ENCODE results near the gene AHNAK2. TPM values are rescaled to one million over a fixed set of nuclear protein-coding genes. Genes with fewer than 3 reads are reported as not detected.

Gene AHNAK2
- total and polyA plus RNA-seq, 2 experiments from 2014 or later, result 17.8 to 78.0 TPM

DNA sequence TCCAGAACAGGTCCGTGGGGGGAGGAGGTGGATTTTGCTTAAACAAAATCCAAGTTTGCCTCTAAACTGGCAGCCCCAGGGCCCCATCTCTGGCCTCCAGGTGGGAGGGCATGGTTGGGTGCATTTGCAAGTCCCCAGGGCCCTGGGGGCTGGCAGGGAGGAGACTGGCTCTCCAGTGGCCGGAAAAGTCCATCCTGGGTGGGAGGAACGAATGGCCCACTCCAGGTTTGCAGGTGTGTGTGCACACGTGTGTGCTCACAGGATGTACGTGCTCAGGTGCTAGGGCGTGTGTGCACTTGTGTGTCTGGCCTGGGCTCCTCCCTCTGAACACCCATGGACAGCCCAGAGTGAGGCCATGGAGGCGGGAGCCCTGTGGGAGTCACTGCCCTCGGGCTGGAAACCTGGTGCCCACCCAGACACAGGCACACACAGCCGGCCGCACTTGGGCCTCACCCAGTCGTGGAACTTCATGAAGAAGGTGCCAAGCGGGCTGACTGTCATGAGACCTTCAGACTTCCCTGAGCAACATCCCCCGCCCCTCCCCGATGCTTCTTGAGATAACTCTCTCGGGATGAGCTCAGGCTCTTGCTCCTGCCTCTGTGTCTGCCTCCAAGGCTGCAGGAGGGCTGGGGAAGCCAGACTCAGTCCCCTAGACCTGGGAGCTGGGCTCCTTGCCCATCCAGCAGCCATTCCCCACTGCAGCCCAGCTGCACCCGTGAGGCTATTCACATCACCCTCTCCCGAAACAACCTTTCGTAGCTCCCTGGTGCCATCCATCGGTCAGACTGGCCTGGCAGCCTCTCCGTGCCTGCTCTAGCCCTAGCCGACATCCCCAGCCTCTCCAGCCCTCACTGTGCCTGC lies 9.4 kb downstream of the AHNAK2 start:
- Histone ChIP-seq H3K27ac (no peak overlapping the region), H3K27me3 (no peaks in the 10 kb centered on the region), H3K4me3 (no peak overlapping the region), H3K9me3 (ENCODE audit: low read depth) (no peaks in the 10 kb centered on the region), H3K4me1 (ENCODE audit: low read depth) (peaks cover 10% of the 10 kb centered on the region), H3K36me3 (no peaks in the 10 kb centered on the region)
- TF ChIP-seq, protein P1, sequence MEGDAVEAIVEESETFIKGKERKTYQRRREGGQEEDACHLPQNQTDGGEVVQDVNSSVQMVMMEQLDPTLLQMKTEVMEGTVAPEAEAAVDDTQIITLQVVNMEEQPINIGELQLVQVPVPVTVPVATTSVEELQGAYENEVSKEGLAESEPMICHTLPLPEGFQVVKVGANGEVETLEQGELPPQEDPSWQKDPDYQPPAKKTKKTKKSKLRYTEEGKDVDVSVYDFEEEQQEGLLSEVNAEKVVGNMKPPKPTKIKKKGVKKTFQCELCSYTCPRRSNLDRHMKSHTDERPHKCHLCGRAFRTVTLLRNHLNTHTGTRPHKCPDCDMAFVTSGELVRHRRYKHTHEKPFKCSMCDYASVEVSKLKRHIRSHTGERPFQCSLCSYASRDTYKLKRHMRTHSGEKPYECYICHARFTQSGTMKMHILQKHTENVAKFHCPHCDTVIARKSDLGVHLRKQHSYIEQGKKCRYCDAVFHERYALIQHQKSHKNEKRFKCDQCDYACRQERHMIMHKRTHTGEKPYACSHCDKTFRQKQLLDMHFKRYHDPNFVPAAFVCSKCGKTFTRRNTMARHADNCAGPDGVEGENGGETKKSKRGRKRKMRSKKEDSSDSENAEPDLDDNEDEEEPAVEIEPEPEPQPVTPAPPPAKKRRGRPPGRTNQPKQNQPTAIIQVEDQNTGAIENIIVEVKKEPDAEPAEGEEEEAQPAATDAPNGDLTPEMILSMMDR (IDR thresholded peaks at IDR 0.05; ENCODE audit: low read depth, low read length), result peak; percentile 33
- peak in 1 of 2 donors; percentile 62 for DNase-seq (ENCODE audit: low read depth in 1 of 2, low spot score in 1 of 2)

DNA sequence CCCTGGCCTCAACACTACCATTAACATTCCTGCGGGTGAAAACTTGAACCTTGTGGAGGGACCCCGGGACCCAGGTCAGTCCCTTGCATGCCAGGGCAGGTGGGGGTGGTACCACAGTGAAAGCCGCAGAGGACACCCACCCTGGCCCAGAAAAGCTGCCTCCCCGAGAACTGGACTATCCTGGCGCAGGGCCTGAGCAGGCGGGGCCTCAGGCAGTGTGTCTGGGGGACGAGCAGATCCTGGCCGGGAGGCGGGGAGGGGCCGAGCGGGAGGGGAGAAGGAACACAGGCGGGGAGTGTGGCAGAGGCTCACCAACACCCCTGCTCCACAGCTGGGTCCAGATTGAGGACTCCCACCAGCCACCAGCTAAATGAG lies 10.0 kb downstream of the AHNAK2 start:
- Histone ChIP-seq H3K9me3 (ENCODE audit: low read depth) (no peaks in the 10 kb centered on the region), H3K4me1 (ENCODE audit: low read depth) (peaks cover 10% of the 10 kb centered on the region), H3K27ac (no peak overlapping the region), H3K36me3 (no peaks in the 10 kb centered on the region), H3K4me3 (no peak overlapping the region), H3K27me3 (no peaks in the 10 kb centered on the region)
- TF ChIP-seq, protein P1 (IDR thresholded peaks at IDR 0.05; ENCODE audit: low read depth, low read length), result no peak
- DNase-seq (ENCODE audit: low read depth in 1 of 2, low spot score in 1 of 2), result peak; percentile 51 to 72

DNA sequence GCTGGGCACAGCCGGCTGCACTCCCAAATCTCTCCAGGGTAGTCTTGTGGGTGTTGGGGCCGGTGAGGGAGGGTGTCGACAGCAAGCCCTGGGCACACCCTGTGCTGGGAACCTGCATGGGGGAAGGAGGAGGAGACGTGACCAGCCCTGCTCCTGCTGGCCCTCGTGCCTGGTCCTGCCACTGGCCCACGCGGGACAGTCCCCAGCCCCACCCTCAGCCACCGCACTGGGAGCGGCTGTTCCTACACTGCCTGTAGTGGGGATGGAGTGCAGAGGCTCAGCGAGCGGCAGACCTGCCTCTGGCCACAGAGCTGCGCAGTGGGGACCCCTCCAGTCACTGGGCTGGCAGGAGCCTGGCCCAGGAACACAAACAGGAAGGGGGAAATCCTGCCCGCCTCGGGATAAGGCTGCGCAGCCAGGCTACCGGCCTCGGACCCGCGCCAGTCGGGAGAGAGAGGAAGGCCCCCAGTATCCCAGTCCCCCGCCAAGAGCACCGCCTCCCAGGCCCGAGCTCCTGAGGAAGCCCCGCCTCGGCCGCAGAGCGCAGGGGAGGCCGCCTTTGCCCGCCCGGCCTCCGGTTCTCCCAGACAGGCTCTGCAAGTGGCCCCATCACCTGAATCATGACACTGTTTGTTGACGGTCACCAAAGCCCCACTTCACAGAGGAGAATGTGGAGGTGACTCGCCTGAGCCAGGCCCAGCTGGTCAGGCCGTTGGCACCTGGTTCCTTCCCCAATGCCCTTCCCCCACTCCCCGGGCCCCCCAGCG lies 10.6 kb downstream of the AHNAK2 start:
- no peak overlapping the region for H3K4me3 ChIP-seq
- DNase-seq (ENCODE audit: low read depth in 1 of 2, low spot score in 1 of 2), result peak; percentile 49 to 62
- no peak overlapping the region for H3K27ac ChIP-seq
- H3K36me3 ChIP-seq, result no peaks in the 10 kb centered on the region
- H3K9me3 ChIP-seq (ENCODE audit: low read depth), result no peaks in the 10 kb centered on the region
- no peaks in the 10 kb centered on the region for H3K27me3 ChIP-seq
- TF ChIP-seq, protein P1 (IDR thresholded peaks at IDR 0.05; ENCODE audit: low read depth, low read length), result no peak
- peaks cover 10% of the 10 kb centered on the region for H3K4me1 ChIP-seq (ENCODE audit: low read depth)

DNA sequence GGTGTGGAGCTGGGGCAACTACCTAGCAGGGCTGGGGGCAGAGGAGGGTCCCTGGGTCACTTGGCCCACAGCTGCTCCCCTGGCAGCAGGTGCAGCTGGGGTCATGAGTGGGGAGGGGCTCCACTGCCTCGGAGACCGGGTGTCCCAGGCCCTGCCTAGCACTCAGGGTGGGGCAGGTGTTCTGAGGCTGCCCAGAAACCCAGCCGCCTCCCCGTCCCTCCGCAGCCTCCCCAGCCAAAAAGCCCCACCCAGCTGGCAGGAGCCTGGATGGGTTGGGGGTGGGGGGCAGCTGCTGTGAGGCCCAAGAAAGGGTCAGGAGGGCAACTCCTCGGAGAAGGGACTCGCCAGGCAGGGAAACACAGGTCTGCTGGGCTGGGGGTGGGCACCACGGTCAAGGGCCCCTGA lies 11.2 kb downstream of the AHNAK2 start:
- peaks cover 10% of the 10 kb centered on the region for H3K4me1 ChIP-seq (ENCODE audit: low read depth)
- no peak for DNase-seq (ENCODE audit: low read depth in 1 of 2, low spot score in 1 of 2)
- H3K9me3 ChIP-seq (ENCODE audit: low read depth), result no peaks in the 10 kb centered on the region
- TF ChIP-seq, protein P1 (IDR thresholded peaks at IDR 0.05; ENCODE audit: low read depth, low read length), result no peak
- no peak overlapping the region for H3K4me3 ChIP-seq
- H3K27ac ChIP-seq, result no peak overlapping the region
- no peaks in the 10 kb centered on the region for H3K36me3 ChIP-seq
- no peaks in the 10 kb centered on the region for H3K27me3 ChIP-seq

DNA sequence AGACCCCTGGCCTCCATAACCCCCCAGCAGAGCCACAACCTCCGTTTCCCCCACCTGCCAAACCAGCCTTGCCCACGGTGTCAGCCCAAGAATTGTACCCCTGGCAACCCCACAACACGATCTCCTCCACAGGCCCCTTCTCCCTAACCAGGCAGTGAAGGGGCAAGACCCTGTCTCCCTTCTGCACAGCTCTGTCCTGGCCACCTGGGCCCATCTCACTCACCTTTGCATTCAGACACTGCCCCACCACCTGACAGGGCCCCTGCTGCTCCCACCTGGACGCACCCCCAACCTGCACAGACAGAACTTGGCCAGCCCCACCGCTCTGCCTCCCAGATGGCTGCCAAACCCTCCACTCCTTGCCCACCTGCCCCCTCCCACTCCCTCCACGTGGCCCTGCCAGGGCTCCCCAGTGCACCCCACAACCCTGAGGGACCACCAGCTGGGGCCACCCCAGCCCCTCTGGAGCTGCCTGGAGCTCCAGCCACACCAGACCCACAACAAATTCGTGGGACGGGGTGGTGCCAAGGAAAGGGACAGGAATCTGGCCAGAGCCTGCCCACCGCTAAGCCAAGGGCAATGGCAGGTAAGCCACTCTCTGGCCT lies 11.8 kb downstream of the AHNAK2 start:
- no peaks in the 10 kb centered on the region for H3K27me3 ChIP-seq
- peaks cover 10% of the 10 kb centered on the region for H3K4me1 ChIP-seq (ENCODE audit: low read depth)
- H3K36me3 ChIP-seq, result no peaks in the 10 kb centered on the region
- H3K4me3 ChIP-seq, result no peak overlapping the region
- DNase-seq (ENCODE audit: low read depth in 1 of 2, low spot score in 1 of 2), result no peak
- TF ChIP-seq, protein P1 (IDR thresholded peaks at IDR 0.05; ENCODE audit: low read depth, low read length), result no peak
- H3K27ac ChIP-seq, result no peak overlapping the region
- H3K9me3 ChIP-seq (ENCODE audit: low read depth), result no peaks in the 10 kb centered on the region

All from cardiac muscle cell (in vitro differentiated cells and primary cell).